Measurements from ENCODE around the gene TATDN3.

GRCh38 chr1:212762234-212762633 is 29.5 kb upstream of the TATDN3 start:
- TF ChIP-seq CTCF (IDR thresholded peaks at IDR 0.05) (no peak), POLR2A (IDR thresholded peaks at IDR 0.05) (no peak)
